Stimulated activated CD4-positive, alpha-beta T cell treated with anti-CD3 and anti-CD28 coated beads, Interleukin-12 subunit alpha, Interleukin-12 subunit beta, amount 100 ng/mL, for 48 hours (primary cell): Measurements from ENCODE around the gene POC1A.

Experiments used
- DNase-seq, 3 donors: peaks; one replicate each; pipeline ENCODE4 v3.0.0-alpha.2; 2020; ENCODE audit warnings: low read depth in 2 of 3, low spot score in 1 of 3

The POC1A gene

GRCh38 chr3:52154135-52155094 is at the start of gene POC1A:
TSS of gene POC1A (minus strand) at chr3:52154423. CDS start at chr3:52154372, 51 bp downstream.
- DNase-seq, result peak; percentile 88 to 90 (median 89)

- DNase-seq, result no peak
Measured at GRCh38 chr3:52203701-52204100, 49.5 kb upstream of the POC1A start.

- DNase-seq, result no peak
Measured at GRCh38 chr3:52202384-52203077, 48.3 kb upstream of the POC1A start.

GRCh38 chr3:52200981-52201679 is 46.9 kb upstream of the POC1A start:
- no peak for DNase-seq

- no peak for DNase-seq
Measured at GRCh38 chr3:52198643-52199608, 44.7 kb upstream of the POC1A start.

- peak; percentile 83 to 92 (median 91) for DNase-seq
Measured at GRCh38 chr3:52197842-52198625, 43.8 kb upstream of the POC1A start, which contains the start of gene ALAS1. TSS of gene ALAS1 (plus strand) at chr3:52198160. CDS start at chr3:52199242, 1,082 bp downstream.

- DNase-seq, result no peak
Measured at GRCh38 chr3:52197499-52197841, 43.2 kb upstream of the POC1A start.

- no peak for DNase-seq
Measured at GRCh38 chr3:52196977-52197376, 42.8 kb upstream of the POC1A start.

GRCh38 chr3:52195823-52196331 is 41.7 kb upstream of the POC1A start:
- no peak for DNase-seq

GRCh38 chr3:52195291-52195597 is 41.0 kb upstream of the POC1A start:
- DNase-seq, result no peak

- DNase-seq, result no peak
Measured at GRCh38 chr3:52194485-52195290, 40.5 kb upstream of the POC1A start.

- DNase-seq, result no peak
Measured at GRCh38 chr3:52193065-52193464, 38.8 kb upstream of the POC1A start.

GRCh38 chr3:52191663-52192062 is 37.4 kb upstream of the POC1A start:
- no peak for DNase-seq

- no peak for DNase-seq
Measured at GRCh38 chr3:52190294-52191074, 36.3 kb upstream of the POC1A start.

GRCh38 chr3:52188556-52188955 is 34.3 kb upstream of the POC1A start:
- no peak for DNase-seq

- no peak for DNase-seq
Measured at GRCh38 chr3:52186729-52187128, 32.5 kb upstream of the POC1A start.

- DNase-seq, result no peak
Measured at GRCh38 chr3:52185837-52186236, 31.6 kb upstream of the POC1A start.

- no peak for DNase-seq
Measured at GRCh38 chr3:52185311-52185710, 31.1 kb upstream of the POC1A start.
